Activated CD8-positive, alpha-beta T cell treated with anti-CD3 and anti-CD28 coated beads for 36 hours (primary cell): ENCODE data around the gene EGFL8. TPM values are rescaled to one million over a fixed set of nuclear protein-coding genes. Genes with fewer than 3 reads are reported as not detected.

Experiments used
- ATAC-seq: fragments of 200-7000 bp; cut with Tn5 transposase; one replicate; pipeline ENCODE4 v1.10.0; 2021; ENCODE audit warnings: mild to moderate bottlenecking, moderate library complexity
- CTCF ChIA-PET: fragments of 350-600 bp; sonication (Branson Sonifier 250); formaldehyde crosslinking; loops from one replicate; lab custom pipeline; 2021; ENCODE audit warnings: antibody characterized with exemption; lab: Charles Lee
- POLR2A ChIA-PET: fragments of 350-600 bp; sonication (Branson Sonifier 250); formaldehyde crosslinking; loops from one replicate; lab custom pipeline; 2021; ENCODE audit warnings: antibody characterized with exemption; lab: Charles Lee
- DNase-seq: peaks from one replicate; pipeline ENCODE4 v3.0.0-alpha.2; 2020
- H3K27ac Mint-ChIP-seq: one replicate; pipeline ENCODE4 v1.8.0; 2021; ENCODE audit warnings: mild to moderate bottlenecking, mixed read lengths
- H3K27me3 Mint-ChIP-seq: one replicate; pipeline ENCODE4 v1.8.0; 2021; ENCODE audit warnings: mixed read lengths
- H3K36me3 Mint-ChIP-seq: one replicate; pipeline ENCODE4 v1.8.0; 2021; ENCODE audit warnings: low read depth, mixed read lengths
- H3K4me1 Mint-ChIP-seq: one replicate; pipeline ENCODE4 v1.8.0; 2021; ENCODE audit warnings: low read depth, mixed read lengths
- H3K4me3 Mint-ChIP-seq: one replicate; pipeline ENCODE4 v1.8.0; 2021; ENCODE audit warnings: mild to moderate bottlenecking, moderate library complexity, mixed read lengths
- H3K9me3 Mint-ChIP-seq: one replicate; pipeline ENCODE4 v1.8.0; 2021; ENCODE audit warnings: mixed read lengths
- intact Hi-C: fragments of 100-400 bp; cut with micrococcal nuclease; formaldehyde crosslinking; loops from one replicate; pipeline ENCODE4 v1.10.0; 2022
- total RNA-seq, 2 experiments: library from RNA; stranded (reverse); gene quantifications; one replicate each; pipeline ENCODE4 v1.2.3, GENCODE V29; 2021
- TF ChIP-seq, protein P1 (sequence below): fragments of 200-600 bp; IDR thresholded peaks from one replicate; pipeline ENCODE4 v1.8.0; 2022; ENCODE audit warnings: antibody characterized with exemption, mild to moderate bottlenecking

The EGFL8 gene
- total RNA-seq, 2 experiments from 2014 or later: 13.3 to 14.0 TPM

DNA sequence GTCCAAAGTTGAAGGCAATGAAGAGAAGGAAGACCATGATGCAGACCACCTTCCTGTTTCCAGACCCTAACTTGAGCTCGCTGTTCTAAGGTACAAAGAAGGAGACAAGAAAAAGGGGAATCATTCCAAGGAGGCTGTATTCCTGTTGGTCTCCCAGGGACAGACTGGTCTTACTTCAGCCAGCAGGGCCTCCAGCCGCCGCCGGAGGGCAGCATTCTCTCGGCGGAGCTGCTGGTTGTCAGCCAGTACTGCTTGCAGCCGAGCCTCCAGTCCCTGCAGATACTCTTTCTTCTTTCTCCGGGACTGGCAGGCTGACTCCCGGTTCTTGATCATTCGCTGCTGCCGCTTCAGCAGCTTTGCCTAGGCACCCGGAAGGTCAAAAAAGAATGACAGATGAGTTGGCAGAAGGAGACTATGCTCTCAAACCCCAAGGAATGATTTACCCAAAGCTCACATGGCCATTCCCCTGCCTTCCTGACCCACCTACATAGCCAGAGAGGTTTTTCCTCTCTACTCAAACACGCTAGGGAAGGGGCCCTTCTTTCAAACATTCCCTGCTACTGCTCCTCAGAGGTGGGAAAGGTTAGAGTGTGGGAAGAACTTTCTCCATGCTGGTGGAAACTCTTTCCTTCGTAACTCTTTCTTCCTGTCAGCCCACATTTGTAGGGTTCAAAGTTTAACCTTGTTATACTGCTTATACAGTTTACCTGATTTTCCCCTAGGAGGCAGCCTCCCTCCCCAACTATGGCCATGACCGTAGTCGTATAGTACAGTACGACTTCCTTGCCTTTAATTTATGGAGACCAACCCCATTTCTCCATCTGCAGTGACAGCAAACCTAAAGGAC is 45.4 kb upstream of the EGFL8 start:
- DNase-seq (peak; percentile 84), ATAC-seq (peak; percentile 90)
- Mint-ChIP-seq H3K4me3 (no peak overlapping the region), H3K27me3 (no peaks in the 10 kb centered on the region), H3K4me1 (peaks cover 4% of the 10 kb centered on the region), H3K36me3 (peaks cover 26% of the 10 kb centered on the region), H3K9me3 (no peaks in the 10 kb centered on the region), H3K27ac (no peak overlapping the region)
- TF ChIP-seq, protein P1, sequence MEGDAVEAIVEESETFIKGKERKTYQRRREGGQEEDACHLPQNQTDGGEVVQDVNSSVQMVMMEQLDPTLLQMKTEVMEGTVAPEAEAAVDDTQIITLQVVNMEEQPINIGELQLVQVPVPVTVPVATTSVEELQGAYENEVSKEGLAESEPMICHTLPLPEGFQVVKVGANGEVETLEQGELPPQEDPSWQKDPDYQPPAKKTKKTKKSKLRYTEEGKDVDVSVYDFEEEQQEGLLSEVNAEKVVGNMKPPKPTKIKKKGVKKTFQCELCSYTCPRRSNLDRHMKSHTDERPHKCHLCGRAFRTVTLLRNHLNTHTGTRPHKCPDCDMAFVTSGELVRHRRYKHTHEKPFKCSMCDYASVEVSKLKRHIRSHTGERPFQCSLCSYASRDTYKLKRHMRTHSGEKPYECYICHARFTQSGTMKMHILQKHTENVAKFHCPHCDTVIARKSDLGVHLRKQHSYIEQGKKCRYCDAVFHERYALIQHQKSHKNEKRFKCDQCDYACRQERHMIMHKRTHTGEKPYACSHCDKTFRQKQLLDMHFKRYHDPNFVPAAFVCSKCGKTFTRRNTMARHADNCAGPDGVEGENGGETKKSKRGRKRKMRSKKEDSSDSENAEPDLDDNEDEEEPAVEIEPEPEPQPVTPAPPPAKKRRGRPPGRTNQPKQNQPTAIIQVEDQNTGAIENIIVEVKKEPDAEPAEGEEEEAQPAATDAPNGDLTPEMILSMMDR: peak; percentile 80
- POLR2A ChIA-PET: interaction anchor here (1.0 to 3.7 kb wide), 2 partner anchors 9 to 10 kb away, joined by 3 to 23 read pairs; partner anchors contain the start of genes ATF6B and FKBPL
- CTCF ChIA-PET: interaction anchor here (0.6 to 4.7 kb wide), 33 partner anchors 9 to 883 kb away, joined by 3 to 41 read pairs (median 5); partner anchors contain the start of genes AGPAT1, ATF6B, EGFL8 and FKBPL
- intact Hi-C loops: loop anchor here (5.0 kb wide), 1 partner anchor 38 kb away; no protein-coding TSS in a partner anchor

GRCh38 chr6:32120573-32121059 is 43.8 kb upstream of the EGFL8 start:
- no peaks in the 10 kb centered on the region for H3K27me3 Mint-ChIP-seq
- no peaks in the 10 kb centered on the region for H3K9me3 Mint-ChIP-seq
- intact Hi-C loops: no loop called here
- H3K27ac Mint-ChIP-seq: no peak overlapping the region
- TF ChIP-seq, protein P1: no peak
- H3K4me1 Mint-ChIP-seq: peaks cover 9% of the 10 kb centered on the region
- ATAC-seq: no peak
- CTCF ChIA-PET: interaction anchor here (4.6 kb wide), 1 partner anchor 29 kb away, joined by 38 read pairs; no protein-coding TSS in a partner anchor
- POLR2A ChIA-PET: interaction anchor here (1.3 kb wide), 1 partner anchor 20 kb away, joined by 3 read pairs; no protein-coding TSS in a partner anchor
- H3K4me3 Mint-ChIP-seq: no peak overlapping the region
- peaks cover 31% of the 10 kb centered on the region for H3K36me3 Mint-ChIP-seq
- DNase-seq: no peak

- ATAC-seq (no peak), DNase-seq (no peak)
- peaks cover 29% of the 10 kb centered on the region for H3K4me1 Mint-ChIP-seq
- CTCF ChIA-PET: no interaction called here
- POLR2A ChIA-PET: no interaction called here
- H3K9me3 Mint-ChIP-seq: no peaks in the 10 kb centered on the region
- intact Hi-C loops: no loop called here
- H3K36me3 Mint-ChIP-seq: peaks cover 32% of the 10 kb centered on the region
- H3K27ac Mint-ChIP-seq: no peak overlapping the region
- H3K27me3 Mint-ChIP-seq: no peaks in the 10 kb centered on the region
- H3K4me3 Mint-ChIP-seq: no peak overlapping the region
- TF ChIP-seq, protein P1: no peak
These were observed 40.7 kb upstream of the EGFL8 start for GRCh38 chr6:32123681-32124080.

- TF ChIP-seq, protein P1: no peak
- peaks cover 37% of the 10 kb centered on the region for H3K4me1 Mint-ChIP-seq
- no peak for ATAC-seq
- peak overlapping the region; percentile 98 for H3K4me3 Mint-ChIP-seq
- H3K36me3 Mint-ChIP-seq: peaks cover 20% of the 10 kb centered on the region
- POLR2A ChIA-PET: interaction anchor here (1.0 to 4.2 kb wide), 2 partner anchors 9 to 155 kb away, joined by 3 to 23 read pairs; partner anchors contain the start of gene DXO
- no peaks in the 10 kb centered on the region for H3K27me3 Mint-ChIP-seq
- no peaks in the 10 kb centered on the region for H3K9me3 Mint-ChIP-seq
- DNase-seq: no peak
- intact Hi-C loops: no loop called here
- CTCF ChIA-PET: interaction anchor here (0.8 to 4.4 kb wide), 3 partner anchors 9 to 66 kb away, joined by 3 to 41 read pairs (median 5); partner anchors contain the start of gene GPSM3
- H3K27ac Mint-ChIP-seq: peak overlapping the region; percentile 97
These were observed 37.5 kb upstream of the EGFL8 start for GRCh38 chr6:32126880-32127279.
